Activated naive CD4-positive, alpha-beta T cell treated with Interleukin-2 at 50 U/mL for 16 hours (primary cell): Measurements from ENCODE around the gene SLC44A2.
A peak's percentile ranks its signal among the peaks of the same experiment; 100 is the strongest.

Source experiments
- DNase-seq: peaks from one replicate; pipeline ENCODE4 v3.0.0-alpha.2; 2020

Gene SLC44A2

GRCh38 chr19:10617409-10618121 is 7.8 kb upstream of the SLC44A2 start:
- no peak for DNase-seq

- no peak for DNase-seq
These were observed 6.5 kb upstream of the SLC44A2 start for GRCh38 chr19:10618846-10619245.

- no peak for DNase-seq
These were observed 4.6 kb upstream of the SLC44A2 start for GRCh38 chr19:10620786-10621185.

GRCh38 chr19:10621966-10622365 is 3.4 kb upstream of the SLC44A2 start:
- DNase-seq: no peak

- DNase-seq: no peak
These were observed 768 bp upstream of the SLC44A2 start for GRCh38 chr19:10624585-10624984.

GRCh38 chr19:10625762-10626138 is 397 bp downstream of the SLC44A2 start:
- no peak for DNase-seq

GRCh38 chr19:10631874-10632273 is 6.5 kb downstream of the SLC44A2 start:
- no peak for DNase-seq

- DNase-seq: no peak
These were observed 9.1 kb downstream of the SLC44A2 start for GRCh38 chr19:10634430-10634829.

- DNase-seq: no peak
These were observed 9.6 kb downstream of the SLC44A2 start for GRCh38 chr19:10634963-10635362.

GRCh38 chr19:10636304-10636972 is 11.1 kb downstream of the SLC44A2 start:
- no peak for DNase-seq

- no peak for DNase-seq
These were observed 12.5 kb downstream of the SLC44A2 start for GRCh38 chr19:10637894-10638293.

GRCh38 chr19:10639836-10640235 is 14.5 kb downstream of the SLC44A2 start:
- DNase-seq: no peak

- no peak for DNase-seq
These were observed 15.0 kb downstream of the SLC44A2 start for GRCh38 chr19:10640361-10640760.

GRCh38 chr19:10641248-10641647 is 15.9 kb downstream of the SLC44A2 start:
- no peak for DNase-seq

- no peak for DNase-seq
These were observed 17.3 kb downstream of the SLC44A2 start for GRCh38 chr19:10642473-10643171.

GRCh38 chr19:10643172-10643967 is 18.0 kb downstream of the SLC44A2 start:
- no peak for DNase-seq

GRCh38 chr19:10643968-10644259 is 18.6 kb downstream of the SLC44A2 start:
- DNase-seq: no peak

GRCh38 chr19:10644260-10645007 is 19.1 kb downstream of the SLC44A2 start:
- DNase-seq: peak; percentile 86

GRCh38 chr19:10646456-10647159 is 21.3 kb downstream of the SLC44A2 start:
- DNase-seq: no peak

- no peak for DNase-seq
These were observed 23.0 kb downstream of the SLC44A2 start for GRCh38 chr19:10648360-10648759.

- no peak for DNase-seq
These were observed 26.5 kb downstream of the SLC44A2 start for GRCh38 chr19:10651851-10652250.

GRCh38 chr19:10653482-10653731 is 28.1 kb downstream of the SLC44A2 start:
- no peak for DNase-seq
